Tibial nerve (tissue), 3 donors: Measurements from ENCODE around the gene CALY.

Experiments used
- CTCF ChIP-seq, 5 experiments: fragments of 200-600 bp in 3 of 5; fragments of 450-650 bp in 2 of 5; sonication (generic) in 3 of 5; IDR thresholded peaks; one replicate each; pipeline ENCODE4 v1.5.1; 2016 to 2019; ENCODE audit warnings: antibody characterized with exemption in 5 of 5, mild to moderate bottlenecking in 3 of 5, moderate library complexity in 2 of 5
- POLR2A ChIP-seq, 2 donors: fragments of 450-650 bp; IDR thresholded peaks; one replicate each; pipeline ENCODE4 v1.6.1; 2017; ENCODE audit warnings: antibody characterized with exemption in 2 of 2, mild to moderate bottlenecking in 2 of 2, moderate library complexity in 2 of 2

- TF ChIP-seq CTCF (IDR thresholded peaks at IDR 0.05) (no peak), POLR2A (IDR thresholded peaks at IDR 0.05) (no peak)
These were observed 25.2 kb upstream of the CALY start for GRCh38 chr10:133361773-133362441.
